ENCODE data around the gene EPHA2.
"Not testable (repeated sequence)": the region's sequence is repeated elsewhere in the genome, so short reads cannot be mapped to it uniquely, and the experiment has no call there.

Gene EPHA2

GRCh38 chr1:16167331-16168143, 11.7 kb upstream of the EPHA2 start:
- DNase-seq (ENCODE audit: low read depth in 2 of 2), result peak in 1 of 2 donors; percentile 35

DNA sequence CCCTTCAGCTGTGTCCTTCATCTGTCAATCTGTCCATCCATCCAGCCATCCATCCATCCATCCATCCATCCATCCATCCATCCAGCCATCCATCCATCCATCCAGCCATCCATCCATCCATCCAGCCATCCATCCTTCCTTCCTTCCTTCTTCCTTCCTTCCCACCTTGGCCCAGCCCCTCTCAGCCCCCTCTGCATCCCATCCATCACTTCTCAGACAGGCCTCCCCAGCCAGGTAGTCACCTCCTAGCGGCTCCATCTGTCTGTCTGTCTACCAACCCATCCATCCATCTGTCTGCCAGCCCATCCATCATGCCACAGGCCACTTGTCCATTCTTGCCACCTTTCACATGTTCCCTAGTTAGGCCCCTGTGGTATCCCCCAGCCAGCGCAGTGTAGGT, 10.2 kb upstream of the EPHA2 start:
- no peak for DNase-seq (ENCODE audit: low read depth in 2 of 2)

DNA sequence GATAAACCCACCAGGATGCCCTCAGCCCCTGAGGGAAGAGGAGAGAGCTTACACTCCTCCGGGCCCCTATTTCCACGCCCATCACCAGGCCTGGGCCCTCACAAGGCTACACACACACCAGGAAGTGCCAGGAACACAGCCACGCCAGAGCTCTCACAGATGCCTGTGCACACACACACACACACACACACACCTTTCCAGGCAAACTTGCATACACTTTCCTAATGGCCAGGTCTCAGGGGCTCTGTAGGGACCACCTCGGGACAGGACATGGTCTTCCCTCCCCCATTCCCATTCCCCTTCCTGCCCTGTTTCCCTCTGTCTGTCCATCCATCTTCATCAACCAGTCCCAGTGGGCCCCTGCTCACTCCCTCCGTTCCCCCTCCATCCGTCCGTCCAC, 9.7 kb upstream of the EPHA2 start:
- no peak for DNase-seq (ENCODE audit: low read depth in 2 of 2)

DNA sequence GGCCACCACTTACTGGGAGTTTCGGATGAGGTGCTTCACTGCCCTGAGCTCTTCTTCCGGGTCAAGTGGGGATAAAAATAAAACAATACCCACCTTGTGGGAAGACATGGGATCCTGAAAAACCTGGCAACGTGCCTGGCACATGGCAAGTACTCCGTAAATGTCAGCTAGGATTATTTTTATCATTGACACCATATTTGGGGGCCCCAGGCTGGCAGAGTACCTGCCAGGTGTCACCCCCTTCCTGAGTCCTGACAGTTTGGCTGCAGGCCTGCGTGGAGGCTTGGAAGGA, 9.2 kb upstream of the EPHA2 start:
- no peak for DNase-seq (ENCODE audit: low read depth in 2 of 2)

- no peak for DNase-seq (ENCODE audit: low read depth in 2 of 2)
Observed at GRCh38 chr1:16164213-16165072, 8.6 kb upstream of the EPHA2 start.

DNA sequence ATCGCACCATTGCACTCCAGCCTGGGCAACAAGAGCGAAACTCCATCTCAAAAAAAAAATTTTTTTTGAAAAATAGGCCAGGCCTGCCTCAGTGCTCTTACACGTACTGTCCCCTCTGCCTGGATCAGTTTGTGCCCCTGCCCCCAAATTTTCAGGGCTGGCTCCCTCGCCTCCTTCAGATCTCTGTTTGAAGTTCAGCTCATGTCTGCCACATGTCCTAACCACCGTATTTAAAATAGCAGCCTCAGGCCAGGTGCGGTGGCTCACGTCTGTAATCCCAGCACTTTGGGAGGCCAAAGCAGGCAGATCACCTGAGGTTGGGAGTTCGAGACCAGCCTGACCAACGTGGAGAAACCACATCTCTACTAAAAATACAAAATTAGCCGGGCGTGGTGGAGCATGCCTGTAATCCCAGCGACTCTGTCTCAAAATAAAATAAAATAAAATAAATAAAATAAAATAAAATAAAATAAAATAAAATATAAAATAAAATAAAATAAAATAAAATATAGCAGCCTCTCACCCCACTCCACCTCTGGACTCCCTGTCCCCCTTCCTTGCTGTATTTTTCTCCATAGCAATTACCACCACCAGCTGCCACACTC, 7.8 kb upstream of the EPHA2 start:
- DNase-seq (ENCODE audit: low read depth in 2 of 2), result not testable (repeated sequence)

GRCh38 chr1:16162163-16162822, 6.4 kb upstream of the EPHA2 start:
- peak in 1 of 2 donors; percentile 27 for DNase-seq (ENCODE audit: low read depth in 2 of 2)

DNA sequence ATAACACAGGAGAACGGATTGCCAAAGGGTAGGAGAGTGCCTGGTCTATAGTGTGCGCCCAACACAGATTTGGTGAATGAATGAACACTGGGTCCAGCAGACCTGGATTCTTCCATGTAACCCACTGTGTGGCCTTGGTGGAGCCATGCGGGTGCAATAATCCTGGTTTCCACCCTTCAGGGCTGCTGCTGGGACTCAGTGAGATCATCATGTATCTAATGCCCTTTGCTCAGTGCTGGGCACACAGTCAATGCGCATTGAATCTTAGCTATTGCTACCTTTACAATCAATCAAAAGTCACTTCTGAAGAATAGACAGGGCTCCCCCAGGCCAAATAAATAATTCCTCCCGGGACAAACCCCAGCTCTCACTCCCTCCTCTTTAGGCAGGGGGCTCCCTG, 5.8 kb upstream of the EPHA2 start:
- no peak for DNase-seq (ENCODE audit: low read depth in 2 of 2)

GRCh38 chr1:16158993-16159831, 3.3 kb upstream of the EPHA2 start:
- no peak for DNase-seq (ENCODE audit: low read depth in 2 of 2)

DNA sequence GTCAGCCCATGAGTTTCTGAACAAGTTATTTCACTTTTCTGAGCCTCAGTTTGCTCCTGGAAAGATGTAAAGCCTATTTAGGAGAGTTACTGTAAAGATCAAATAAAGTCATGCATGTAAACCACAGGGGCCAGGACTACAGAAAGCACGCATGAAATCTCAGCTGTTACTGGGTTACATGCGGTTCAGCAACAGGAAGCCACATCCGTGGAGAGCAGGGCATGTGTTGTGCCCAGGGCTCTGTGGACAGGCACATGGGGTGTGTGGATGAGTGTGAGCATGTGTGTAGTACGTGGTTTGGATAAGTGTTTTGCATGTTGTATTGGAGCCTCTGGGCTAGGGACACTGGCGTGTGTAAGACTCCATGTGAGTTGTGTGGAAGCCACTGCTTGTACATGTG, 2.2 kb upstream of the EPHA2 start:
- no peak for DNase-seq (ENCODE audit: low read depth in 2 of 2)

DNA sequence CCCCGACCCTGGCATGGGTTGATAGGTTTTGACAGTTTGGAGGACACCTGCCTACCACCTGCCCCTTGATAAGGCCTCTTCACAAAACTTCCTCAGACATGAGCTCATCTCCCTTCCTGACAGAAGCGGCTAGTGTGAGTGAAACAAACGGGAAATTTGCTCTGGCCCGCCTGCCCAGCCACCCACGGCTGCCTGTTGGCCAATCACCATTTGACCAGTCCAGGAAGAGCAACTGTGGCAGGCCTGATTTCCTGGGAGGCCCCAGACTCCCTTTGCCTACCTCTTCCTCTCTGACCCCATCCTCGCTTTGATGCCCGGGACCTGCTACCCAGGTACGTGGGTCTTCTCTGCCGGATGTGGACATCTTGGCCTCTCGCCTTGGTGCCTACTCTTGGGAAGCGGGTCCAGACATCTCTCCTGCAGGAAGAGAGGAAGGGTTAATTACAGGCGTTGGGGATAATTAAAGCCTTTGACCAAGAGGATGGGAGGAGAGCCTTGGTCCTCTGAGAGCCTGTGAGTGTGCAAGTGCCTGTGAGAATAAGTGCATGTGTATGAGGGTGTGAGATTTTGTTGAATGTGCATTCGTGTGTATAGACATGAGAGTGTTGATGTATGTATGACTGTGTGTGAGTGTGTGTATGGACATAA, 1.1 kb upstream of the EPHA2 start:
- DNase-seq (ENCODE audit: low read depth in 2 of 2), result no peak

GRCh38 chr1:16153999-16154673, 1.7 kb downstream of the EPHA2 start:
- DNase-seq (ENCODE audit: low read depth in 2 of 2), result no peak

GRCh38 chr1:16153096-16153998, 2.5 kb downstream of the EPHA2 start:
- DNase-seq (ENCODE audit: low read depth in 2 of 2), result no peak

- DNase-seq (ENCODE audit: low read depth in 2 of 2), result no peak
Observed at GRCh38 chr1:16152481-16153087, 3.3 kb downstream of the EPHA2 start.

GRCh38 chr1:16151995-16152384, 3.9 kb downstream of the EPHA2 start:
- no peak for DNase-seq (ENCODE audit: low read depth in 2 of 2)

DNA sequence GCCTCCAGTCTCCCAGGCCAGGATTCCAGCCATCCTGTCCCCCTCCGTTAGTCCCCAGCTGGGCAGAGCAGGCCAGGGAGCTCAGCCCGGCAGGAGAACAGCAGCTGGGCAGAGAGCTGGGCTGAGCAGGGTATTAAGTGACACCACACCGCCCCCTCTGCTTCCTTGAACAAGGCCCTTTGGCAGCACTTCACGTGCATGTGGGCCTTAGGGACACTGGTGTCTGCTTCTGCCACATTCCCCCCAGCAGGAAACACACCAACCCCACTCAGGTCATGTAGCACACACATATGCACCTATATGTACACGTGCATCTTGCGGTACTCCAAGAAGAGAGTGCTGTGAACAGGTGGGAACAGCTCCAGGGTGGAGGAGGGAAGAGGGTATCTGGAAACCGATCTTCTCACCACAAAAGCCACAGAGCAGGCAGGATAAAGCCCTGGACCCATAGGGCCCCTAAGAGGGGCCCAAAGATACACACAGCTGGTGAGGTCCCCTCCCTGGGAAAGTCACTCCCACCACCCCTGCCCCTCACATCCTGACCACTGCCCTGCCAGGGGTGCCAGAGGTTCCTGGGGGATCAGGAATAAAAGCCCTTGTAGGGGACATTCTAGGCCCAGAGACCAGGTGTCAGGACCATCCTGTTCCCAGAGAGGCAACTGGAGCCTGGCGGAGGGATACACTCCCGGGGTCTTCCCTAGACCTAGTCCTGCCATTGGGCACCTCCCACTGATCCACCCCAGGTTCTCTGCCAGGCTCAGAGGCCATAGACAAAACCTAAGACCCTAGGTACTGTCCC, 4.5 kb downstream of the EPHA2 start:
- no peak for DNase-seq (ENCODE audit: low read depth in 2 of 2)

- DNase-seq (ENCODE audit: low read depth in 2 of 2), result no peak
Observed at GRCh38 chr1:16150508-16150907, 5.4 kb downstream of the EPHA2 start.

Measured in stimulated activated CD8-positive, alpha-beta memory T cell treated with anti-CD3 and anti-CD28 coated beads, Interleukin-15, amount 100 ng/mL, for 4 hours (primary cell).